Stimulated activated CD4-positive, alpha-beta T cell treated with anti-CD3 and anti-CD28 coated beads, Interleukin-4, amount 100 ng/mL, for 24 hours (primary cell): Measurements from ENCODE around the gene BBS9.
"Not testable (repeated sequence)": the region's sequence is repeated elsewhere in the genome, so short reads cannot be mapped to it uniquely, and the experiment has no call there.

Experiments used
- DNase-seq: peaks from one replicate; pipeline ENCODE4 v3.0.0-alpha.2; 2020

The BBS9 gene

DNA sequence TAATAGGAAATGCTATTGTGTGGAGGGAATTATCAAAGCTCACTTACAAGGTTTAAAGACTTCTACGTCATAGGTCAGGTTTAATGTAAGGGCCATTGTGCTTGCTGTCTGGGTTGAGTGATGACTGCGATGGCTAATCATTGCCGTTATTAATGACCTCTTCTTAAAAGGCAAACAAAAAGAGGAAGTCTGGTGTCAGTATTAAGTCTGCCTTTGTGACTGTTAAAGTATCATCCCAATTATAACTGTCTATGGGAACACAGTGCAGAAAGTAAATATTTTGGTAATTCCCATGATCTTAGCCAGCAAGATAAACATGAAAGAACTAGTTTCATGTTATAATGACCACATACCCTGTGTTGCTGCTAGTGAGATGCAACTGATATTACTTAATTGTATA lies 382.4 kb downstream of the BBS9 start:
- no peak for DNase-seq

DNA sequence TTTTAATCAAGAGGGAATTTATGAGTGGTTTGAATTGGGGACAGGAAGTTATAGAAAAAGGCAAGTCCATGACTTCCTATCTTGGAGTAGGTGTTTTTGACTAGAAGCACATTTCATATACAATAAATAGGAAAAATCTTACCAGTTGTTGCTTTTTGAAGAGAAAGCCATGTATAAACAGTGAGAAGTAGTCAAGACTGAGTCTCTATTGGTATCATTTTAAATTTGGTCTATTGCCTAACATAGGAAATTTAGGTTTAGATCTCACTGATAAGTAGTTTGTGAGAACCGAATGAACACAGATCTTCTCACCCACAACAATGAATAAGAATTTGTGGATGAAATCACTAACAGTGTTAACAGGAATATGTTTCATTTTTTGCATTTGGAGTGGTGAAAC lies 387.2 kb downstream of the BBS9 start:
- no peak for DNase-seq

DNA sequence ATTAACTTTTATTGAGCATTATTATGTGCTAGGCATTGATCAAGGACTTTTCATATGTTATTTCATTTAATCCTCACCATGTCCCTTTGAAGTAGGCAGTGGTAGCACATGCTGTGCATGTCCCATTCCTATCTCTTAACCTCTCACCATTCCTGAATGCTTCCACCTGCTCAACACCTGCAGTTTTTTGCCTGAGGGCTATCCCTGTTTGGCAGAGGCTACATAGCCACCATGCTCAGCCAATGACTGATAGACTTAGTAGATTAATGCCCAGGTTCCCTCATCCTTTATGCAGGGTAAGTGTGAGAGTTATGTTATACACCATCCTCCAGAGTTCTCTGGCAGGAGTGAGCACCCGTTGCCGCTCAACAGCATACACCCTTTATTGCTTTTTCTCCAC lies 387.8 kb downstream of the BBS9 start:
- DNase-seq = no peak

DNA sequence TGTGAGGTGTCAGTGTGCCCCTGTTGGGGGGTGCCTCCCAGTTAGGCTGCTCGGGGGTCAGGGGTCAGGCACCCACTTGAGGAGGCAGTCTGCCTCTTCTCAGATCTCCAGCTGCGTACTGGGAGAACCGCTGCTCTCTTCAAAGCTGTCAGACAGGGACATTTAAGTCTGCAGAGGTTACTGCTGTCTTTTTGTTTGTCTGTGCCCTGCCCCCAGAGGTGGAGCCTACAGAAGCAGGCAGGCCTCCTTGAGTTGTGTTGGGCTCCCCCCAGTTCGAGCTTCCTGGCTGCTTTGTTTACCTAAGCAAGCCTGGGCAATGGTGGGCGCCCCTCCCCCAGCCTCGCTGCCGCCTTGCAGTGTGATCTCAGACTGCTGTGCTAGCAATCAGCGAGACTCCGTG lies 397.6 kb downstream of the BBS9 start:
- not testable (repeated sequence) for DNase-seq

DNA sequence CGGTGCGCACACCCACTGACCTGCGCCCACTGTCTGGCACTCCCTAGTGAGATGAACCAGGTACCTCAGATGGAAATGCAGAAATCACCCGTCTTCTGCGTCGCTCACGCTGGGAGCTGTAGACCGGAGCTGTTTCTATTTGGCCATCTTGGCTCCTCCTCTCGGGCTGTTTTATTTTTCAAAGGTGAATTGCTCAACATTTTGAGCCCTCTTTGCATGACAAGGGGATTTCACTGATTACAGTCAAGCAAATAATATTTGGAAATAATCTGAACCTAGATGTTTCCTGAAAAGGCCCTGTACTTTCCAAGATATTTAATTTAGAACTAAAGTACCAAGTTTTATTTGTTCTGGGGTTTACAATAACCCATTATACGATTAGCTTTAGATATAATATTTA lies 398.2 kb downstream of the BBS9 start:
- DNase-seq = not testable (repeated sequence)

DNA sequence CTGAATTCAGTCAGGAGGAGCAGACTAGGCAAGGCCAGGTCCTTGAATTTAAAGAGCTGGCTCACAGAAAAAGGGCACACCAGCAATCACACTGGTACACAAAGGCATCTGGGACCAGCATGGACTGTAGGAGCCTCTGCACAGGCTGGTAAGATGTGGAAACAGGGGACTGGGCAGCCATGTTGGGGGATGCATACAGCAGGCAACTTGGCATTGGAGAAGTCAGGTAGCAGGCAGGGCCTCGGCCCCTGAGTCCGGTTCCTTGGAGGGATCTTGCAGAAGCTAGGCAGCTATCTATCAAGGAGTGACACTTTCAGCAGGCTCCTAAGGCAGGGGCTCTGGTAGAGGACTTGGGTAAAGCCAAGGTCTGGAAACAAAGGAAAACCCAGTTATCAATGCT lies 399.7 kb downstream of the BBS9 start:
- no peak for DNase-seq

DNA sequence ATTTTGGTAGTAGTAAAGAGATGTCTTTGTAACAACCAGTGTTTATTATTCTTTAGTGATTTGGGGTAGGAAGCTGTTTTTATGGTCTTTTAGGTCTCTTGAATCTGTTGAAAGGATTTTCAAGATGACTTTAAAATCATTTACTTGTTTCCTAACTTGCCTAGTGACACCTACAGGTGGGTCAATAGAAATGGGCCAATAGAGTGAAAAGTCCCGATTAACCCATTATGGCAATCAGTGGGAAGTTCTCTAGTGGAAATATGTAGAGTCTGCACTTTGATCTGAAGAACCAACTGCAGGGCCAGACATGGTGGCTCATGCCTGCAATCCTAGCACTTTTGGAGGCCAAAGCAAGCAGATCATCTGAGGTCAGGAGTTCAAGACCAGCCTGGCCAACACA lies 401.3 kb downstream of the BBS9 start:
- no peak for DNase-seq

DNA sequence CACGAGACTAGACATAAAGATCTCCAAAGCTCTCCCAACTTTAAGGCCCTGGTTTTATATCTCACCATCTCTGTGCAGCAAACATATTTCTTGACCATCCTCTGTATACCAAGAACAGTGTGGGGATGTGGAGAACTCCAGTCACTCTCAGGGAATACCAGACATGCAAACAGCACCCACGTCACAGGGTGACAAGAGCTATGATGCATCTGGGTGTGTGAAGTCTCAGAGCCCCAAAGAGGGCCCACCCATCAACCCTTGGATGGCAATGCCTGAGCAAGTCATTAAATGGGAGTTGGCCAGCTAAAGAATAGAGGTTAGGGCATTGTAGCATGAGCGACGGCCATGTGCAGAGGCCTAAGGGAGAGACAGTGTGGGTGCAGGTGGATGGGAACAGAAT lies 402.5 kb downstream of the BBS9 start:
- DNase-seq = no peak

DNA sequence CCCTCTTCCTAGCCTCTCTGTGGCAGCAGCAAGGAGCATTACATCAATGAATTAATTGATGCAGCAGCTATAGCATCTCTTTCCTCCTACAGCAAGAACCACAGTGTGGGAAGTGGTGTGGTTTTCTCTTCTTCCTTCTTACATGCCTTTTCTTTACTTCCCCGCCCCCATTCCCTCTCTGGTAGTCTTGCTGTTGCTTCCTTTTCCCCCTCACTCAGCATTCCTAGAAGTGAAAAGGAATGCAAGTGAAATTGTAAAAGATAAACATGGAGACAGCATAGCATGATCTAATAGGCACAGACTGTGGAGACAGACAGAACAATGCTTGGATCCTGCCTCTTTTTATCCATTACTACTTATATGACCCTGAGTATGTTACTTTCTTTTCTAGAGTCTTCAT lies 405.5 kb downstream of the BBS9 start:
- no peak for DNase-seq

DNA sequence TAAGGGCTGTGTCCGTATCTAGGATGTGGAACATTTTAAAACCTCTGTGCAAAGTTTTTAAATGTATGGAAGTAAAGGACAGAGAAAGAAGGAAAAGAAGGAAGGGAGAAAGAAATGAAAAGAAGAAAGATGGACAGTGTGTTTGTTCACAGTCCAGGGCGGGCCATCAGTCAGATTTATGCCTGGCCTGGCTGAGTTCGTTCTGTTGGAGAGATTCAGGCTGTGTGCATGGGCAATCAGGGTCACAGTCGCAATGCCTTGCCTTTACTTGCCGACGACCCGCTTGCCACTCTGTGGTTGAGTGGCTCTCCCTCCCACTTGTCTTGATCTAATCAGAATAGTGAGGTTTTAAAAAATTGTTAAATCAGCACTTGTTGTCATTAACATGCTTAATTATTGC lies 406.6 kb downstream of the BBS9 start:
- no peak for DNase-seq

DNA sequence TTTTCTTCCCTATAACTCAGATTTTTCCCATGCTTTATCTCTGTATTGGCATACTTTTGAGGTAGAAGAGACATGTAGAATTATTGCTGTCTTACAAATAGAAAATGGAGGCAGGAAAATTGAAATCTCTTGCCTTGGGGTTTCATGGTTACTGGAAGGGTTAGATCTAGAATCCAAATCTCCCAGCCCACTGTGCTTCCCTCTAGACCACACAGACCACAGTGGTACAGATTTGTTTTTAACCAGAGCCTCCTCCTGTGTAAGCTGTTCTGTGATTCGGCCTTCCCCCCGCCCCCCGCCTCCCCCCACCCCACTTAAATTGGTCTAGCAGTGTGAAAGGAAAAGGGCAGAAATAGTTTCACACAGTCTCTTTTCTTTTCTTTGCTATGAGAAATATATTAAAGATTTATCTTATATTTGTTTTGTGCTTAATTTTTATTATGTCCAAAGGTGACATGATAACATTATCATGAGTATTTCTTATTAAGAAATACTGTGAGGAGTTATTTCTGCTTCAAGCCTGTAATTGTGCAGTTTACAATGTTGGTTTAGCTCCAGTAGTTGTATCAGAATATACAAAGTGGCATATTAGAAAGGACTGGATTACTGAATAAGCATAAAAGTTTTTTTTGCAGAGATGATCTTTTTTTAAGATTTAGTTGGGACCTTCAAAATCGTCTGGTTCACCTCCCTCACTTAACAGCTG lies 407.2 kb downstream of the BBS9 start:
- no peak for DNase-seq

DNA sequence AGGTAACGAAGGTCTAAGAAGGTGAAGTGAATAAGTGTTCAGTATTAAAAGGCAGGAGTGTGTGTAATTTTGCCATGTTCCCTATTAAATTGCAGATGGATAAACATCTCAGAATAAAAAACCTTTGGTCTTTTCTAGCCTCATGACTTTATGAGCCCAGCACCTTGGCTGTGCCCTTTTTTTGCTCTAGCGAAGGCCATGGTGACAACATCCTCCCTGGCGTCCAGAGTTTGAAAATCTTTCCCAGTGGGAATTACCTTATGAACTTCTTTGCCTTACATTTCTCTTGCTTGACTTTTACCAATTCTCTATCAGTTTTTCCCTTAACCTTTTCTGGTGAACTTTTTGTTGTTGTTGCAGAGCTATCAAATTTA lies 407.7 kb downstream of the BBS9 start:
- DNase-seq = no peak

DNA sequence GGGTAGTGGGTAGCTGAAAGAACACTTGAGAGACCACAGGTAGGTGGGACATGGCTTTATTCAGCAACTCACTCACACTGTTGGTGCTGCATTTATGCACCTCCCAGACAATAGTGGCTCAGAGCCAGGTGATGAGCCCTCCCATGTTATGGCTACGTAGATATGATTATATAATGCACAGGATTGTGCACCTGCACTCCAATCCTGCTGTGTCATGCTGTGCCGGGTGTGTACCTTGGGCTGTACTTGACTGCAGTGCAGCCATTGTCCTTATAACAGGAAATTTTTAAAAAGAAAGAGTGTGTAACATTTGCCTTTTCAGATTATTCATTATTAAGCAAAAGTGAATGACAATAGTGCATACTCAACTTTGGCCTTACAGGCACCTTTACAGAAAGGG lies 409.8 kb downstream of the BBS9 start:
- no peak for DNase-seq

DNA sequence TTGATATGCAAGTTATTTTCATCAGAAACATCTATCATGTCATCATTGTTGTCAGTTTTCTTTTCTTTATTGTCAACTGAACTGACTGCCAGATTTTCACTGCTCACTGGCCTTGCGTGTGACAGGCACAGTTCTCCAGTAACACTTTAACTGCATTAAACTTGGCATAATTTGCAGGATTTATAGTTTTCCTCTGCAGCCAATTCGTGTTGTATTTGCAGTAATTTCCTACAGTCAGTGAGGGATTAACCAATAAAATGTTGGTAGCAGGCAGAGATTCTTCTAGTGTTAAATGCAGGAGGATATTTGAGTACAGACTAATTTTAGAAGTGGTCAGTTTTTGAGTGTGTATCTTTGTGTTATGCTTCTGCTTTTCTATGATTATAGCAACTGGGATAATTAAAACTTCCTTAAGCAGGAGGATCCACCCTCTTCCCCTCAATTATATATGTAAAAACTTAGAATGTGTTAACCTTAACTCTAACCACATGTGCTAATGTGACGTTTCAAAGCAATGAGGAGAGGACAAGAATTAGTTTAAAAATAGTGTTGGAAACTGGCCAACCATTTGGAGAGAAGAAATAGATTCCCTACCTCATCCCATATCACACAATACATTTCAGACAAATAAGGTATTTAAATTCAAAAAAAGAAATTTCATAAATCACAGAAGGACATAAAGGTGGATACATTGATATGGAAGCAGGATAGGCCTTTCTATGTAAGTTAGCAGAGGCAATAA lies 410.5 kb downstream of the BBS9 start:
- no peak for DNase-seq

DNA sequence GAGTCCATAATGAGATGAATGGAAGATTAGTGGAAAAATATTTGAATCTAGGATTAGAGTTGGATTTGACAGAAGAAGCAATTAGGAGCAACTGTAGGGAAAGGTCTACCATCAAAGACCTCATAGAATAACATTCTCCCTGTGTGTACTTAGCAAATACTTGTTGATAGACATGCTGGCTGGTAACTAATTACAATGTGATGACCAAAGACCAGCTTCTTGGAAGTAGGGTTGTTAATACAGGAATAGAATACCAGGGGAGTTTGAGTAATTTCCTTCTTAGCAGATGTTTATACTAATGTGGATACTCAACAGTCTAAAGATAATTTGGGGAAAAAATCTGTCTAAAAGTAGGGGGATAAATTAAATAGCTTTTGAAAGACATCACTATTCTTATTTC lies 418.5 kb downstream of the BBS9 start:
- no peak for DNase-seq

DNA sequence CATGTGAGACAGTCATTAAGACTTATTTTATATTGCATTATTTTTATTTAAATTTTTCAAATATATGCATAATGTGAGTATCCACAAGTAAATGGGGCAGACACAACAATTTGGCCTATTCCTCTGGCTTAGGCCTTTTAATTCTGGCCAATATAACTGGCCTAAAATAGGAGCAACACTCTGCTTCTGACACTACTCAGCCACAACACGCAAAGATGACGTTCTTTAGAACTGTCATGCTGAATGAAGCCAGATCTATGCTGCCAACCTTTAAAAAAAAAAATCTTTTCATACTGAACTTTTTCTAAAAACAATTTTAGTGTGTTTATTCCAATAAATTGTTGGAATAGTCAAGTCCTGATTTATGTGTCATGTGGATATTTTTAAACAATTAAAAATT lies 421.0 kb downstream of the BBS9 start:
- no peak for DNase-seq

DNA sequence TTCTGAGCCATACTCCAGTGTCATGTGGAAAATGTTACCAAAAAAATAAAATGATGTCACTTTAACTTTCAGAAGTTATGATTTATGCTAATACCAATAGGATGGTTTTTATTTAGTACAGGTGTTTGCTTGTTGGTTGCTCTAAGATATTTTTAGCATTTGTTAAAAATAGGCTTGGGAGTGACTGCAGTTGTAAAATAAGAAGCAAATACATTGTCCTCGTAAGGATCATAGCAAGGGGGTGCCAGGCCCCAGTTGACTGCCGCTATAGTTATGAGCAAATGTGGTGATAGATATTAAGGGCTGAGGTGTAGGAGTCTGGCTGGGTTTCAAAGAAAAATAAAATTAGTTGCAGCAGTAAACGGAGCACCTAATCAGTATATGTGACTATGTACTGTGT lies 421.6 kb downstream of the BBS9 start:
- DNase-seq = no peak

DNA sequence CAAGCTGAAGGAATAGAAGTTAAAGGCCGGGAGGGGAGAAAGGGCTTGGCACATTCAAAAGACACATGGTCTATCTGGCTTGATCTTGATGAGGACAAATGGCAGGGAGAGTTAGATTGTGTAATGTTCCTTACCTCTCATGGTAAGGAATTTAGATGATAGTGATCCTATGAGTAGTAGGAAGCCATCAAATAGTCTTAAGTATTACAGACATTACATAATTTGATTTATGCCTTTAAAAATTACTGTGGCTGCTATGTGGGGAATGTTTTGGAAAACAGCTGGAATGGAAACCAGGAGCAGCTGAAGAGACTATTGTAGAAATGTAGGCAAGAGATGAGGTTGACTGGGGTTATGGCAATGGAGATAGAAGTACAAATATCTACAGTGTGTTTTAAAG lies 424.7 kb downstream of the BBS9 start:
- DNase-seq = no peak

DNA sequence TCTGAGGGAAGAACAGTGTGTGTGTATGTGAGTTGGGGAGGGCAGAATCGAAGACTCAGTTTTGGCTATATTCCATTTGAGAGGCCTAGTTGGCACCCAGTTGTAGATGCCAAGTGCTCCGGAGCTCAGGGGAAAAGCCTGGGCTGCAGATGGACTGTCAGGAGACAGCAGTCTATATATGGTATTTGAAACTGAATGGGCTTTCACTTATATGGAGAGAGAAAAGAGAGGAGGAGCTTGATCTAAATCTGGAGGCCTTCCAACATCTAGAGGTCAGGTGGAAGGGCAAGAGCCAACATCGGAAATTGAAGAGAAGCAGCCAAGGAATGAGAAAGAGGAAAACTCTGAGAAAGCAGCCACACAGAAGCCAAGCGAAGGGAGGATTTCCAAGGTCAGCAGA lies 425.2 kb downstream of the BBS9 start:
- no peak for DNase-seq

DNA sequence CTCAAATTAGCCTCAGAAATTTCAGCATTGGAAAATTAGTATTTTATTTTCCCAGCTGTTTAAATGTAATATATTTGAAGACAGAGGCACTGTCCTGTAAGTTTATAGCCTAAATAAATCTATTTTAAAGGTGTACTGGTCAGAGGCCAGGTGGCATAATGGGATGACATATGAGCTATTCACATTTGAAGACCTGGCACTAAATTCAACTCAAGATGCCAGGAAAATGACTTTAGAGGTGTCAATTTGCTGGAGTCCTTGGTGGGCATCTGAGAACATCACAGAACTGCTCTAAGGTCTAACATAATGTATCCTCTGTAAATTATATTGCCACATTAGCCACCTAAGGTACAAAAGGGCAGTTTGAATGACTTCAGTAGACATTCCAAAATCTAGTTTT lies 427.1 kb downstream of the BBS9 start:
- no peak for DNase-seq

DNA sequence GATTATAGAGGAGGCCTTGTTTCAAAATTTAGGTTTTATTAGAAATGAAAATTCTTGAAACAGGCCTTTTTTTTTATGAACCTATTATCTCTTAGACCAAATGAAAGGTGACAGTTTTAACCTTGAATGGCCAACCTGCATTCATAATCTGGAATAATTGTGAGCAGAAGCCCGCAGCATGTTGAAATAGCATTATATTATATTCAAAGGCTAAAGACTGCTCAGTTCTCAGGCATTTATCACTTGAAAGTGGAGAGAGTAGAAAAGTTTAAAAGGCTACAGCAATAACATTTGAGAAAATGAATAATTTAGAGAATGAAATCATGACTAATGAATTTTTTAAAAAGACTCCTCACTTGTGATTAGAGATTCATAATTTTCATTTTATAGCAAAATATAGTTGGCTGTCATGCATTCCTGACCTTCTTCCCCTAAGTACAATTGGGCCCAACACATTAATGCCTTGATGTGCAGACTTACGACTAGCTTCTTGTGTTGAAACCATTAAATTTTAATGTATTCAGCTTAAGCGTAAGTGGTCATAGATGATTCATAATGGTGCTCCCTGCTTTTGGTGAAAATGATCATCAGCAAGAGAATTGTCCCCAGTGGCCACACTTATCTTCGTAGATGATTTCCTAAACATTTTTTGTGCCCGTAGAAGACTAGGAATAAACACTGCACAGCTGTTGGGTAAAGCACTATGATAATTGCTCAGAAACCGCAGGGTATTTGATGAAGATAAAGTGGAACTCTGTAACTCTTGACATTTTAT lies 429.4 kb downstream of the BBS9 start:
- DNase-seq = no peak

DNA sequence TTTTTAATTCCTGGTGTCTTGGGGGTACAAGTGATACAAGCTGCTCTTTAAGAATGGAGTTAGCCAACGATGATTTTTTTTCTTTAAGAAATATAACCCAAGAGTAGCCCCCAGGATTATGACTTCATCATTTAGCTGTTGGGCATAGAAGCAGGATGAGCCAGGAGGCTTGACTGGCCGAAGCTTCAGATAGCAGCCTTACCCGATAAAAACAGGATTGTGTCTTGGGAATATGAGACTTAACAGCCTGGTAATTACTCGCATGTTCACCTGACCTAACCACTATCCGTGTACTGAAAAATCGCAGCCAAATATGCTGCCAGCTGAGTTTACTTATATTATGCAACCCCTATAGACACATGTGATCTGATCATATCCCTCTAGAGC lies 430.0 kb downstream of the BBS9 start:
- DNase-seq = no peak

DNA sequence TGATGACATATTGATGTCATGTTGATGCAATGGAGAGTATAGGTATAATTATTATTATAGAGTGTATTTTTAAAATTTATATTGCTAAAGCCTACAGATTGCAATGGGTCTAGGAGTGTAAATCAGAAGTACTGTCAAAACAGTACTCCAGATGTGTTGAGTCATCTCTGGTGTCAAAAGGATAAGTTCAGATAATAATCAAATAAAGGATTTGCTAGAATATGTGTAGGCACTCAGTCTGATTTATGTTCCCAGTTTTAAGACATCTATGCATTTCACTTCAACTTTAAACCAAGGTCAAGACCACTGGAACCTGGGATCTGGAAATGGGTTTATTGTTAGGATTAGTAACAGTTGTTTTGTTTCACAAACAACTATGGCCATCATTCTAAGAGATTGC lies 433.6 kb downstream of the BBS9 start:
- DNase-seq = no peak

DNA sequence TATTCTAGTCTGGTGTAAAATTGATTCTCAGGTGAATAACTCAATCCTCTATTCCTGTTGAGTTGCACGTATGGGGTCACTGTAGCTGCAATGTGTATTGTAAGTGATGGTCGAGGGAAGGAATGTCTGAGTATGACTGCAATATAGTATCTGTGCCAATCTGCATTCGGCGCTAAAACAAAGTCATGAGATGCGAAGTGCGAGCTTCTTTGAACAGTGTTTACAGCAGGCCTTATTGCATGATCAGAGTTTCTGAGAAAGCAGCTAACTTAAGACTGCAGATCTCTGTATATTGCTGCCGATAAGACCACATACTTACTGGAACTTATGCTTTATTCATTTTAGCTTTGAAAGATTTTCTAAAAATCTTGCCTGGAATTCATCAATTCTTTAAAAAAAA lies 434.3 kb downstream of the BBS9 start:
- no peak for DNase-seq
